GM21619 (cell line): ENCODE data around the gene BMP2K.
"Not testable (repeated sequence)": the region's sequence is repeated elsewhere in the genome, so short reads cannot be mapped to it uniquely, and the experiment has no call there.

ENCODE experiments used
- ATAC-seq: cut with Tn5 transposase; IDR thresholded peaks from one replicate; pipeline ENCODE4 v1.9.1; 2021; ENCODE audit not compliant: unreplicated experiment

BMP2K gene

GRCh38 chr4:78846258-78846657 is 70.1 kb downstream of the BMP2K start:
- no peak for ATAC-seq

GRCh38 chr4:78862314-78862737 is 86.2 kb downstream of the BMP2K start:
- no peak for ATAC-seq

- ATAC-seq, result peak; percentile 59
These were observed 87.2 kb downstream of the BMP2K start for GRCh38 chr4:78863254-78863869.

GRCh38 chr4:78863991-78864390 is 87.8 kb downstream of the BMP2K start:
- no peak for ATAC-seq

GRCh38 chr4:78864405-78865024 is 88.4 kb downstream of the BMP2K start:
- ATAC-seq, result no peak

GRCh38 chr4:78865451-78865850 is 89.3 kb downstream of the BMP2K start:
- no peak for ATAC-seq

- not testable (repeated sequence) for ATAC-seq
These were observed 92.6 kb downstream of the BMP2K start for GRCh38 chr4:78868712-78869111.

GRCh38 chr4:78870056-78870455 is 93.9 kb downstream of the BMP2K start:
- no peak for ATAC-seq

- no peak for ATAC-seq
These were observed 100.6 kb downstream of the BMP2K start for GRCh38 chr4:78876568-78877320.

- no peak for ATAC-seq
These were observed 101.9 kb downstream of the BMP2K start for GRCh38 chr4:78878031-78878430.

GRCh38 chr4:78880874-78881492 is 104.8 kb downstream of the BMP2K start:
- ATAC-seq, result no peak

- no peak for ATAC-seq
These were observed 109.4 kb downstream of the BMP2K start for GRCh38 chr4:78885598-78885997.

- ATAC-seq, result no peak
These were observed 113.8 kb downstream of the BMP2K start for GRCh38 chr4:78889955-78890354.

GRCh38 chr4:78899302-78899701 is 123.2 kb downstream of the BMP2K start:
- ATAC-seq, result no peak

- ATAC-seq, result no peak
These were observed 125.7 kb downstream of the BMP2K start for GRCh38 chr4:78901882-78902281.

GRCh38 chr4:78902298-78902697 is 126.1 kb downstream of the BMP2K start:
- ATAC-seq, result no peak

- ATAC-seq, result no peak
These were observed 128.0 kb downstream of the BMP2K start for GRCh38 chr4:78904143-78904542.

GRCh38 chr4:78907638-78908037 is 131.5 kb downstream of the BMP2K start:
- no peak for ATAC-seq

GRCh38 chr4:78908974-78909373 is 132.8 kb downstream of the BMP2K start:
- ATAC-seq, result not testable (repeated sequence)

GRCh38 chr4:78910612-78911011 is 134.5 kb downstream of the BMP2K start:
- ATAC-seq, result no peak

GRCh38 chr4:78922207-78922606 is 146.1 kb downstream of the BMP2K start:
- ATAC-seq, result no peak
